NCI-H1417 (cell line): ENCODE measurements around the gene WDFY4.

Source experiments
- DNase-seq, 3 experiments: peaks; one replicate each; lab custom pipeline; 2025; lab: John Stamatoyannopoulos, UW

The WDFY4 gene

DNA sequence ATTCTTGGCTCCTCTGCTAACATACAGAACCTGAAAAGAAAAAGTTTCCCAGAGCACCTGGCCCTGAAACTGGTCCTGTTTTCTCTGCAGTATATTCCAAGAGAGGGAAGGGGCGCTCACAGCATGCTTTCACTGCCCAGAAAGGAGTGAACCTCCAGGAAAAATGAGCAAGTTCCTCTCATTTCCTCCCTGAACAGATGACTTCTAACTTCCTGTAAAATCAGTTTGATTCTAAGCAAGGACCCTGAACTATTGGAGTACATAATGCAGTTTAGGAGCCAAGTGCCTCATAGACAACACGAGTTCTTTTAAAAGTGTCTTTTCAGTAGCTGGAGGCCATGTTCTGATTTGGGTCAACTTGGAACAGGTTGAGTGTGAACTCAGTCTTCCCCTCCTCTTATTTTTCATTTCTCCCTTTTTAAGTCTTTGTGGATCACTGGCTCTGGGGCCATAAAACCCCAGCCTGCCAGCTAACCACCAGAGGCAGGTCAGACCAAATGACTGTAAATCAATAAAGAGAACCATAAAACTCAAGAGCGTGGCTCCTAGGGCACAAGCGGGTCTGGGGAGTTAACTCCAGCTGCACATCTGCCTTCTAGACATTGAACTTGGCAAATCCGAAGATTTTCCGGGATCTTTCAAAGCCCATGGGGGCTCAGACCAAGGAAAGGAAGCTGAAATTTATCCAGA, 260.9 kb downstream of the WDFY4 start:
- DNase-seq: peak in 1 of 3 experiments; percentile 3

DNA sequence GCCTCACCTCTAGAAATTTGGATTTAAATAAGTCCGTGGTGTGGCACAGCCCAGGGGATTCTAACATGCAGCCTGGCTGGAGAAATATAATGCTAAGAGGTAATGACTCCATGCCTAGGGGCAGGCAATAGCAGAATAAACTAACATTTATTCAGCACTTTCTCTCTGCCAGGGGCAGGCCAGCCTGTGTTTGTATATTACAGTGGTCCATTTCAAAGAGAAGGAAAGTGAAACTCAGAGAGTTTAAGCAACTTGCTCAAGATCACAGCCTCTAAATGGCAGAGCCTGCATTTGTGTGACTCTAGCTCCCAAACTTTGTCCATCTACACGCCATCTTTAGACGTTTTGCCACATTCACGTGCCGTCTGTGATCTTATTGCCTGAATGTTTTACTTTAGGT, 261.7 kb downstream of the WDFY4 start:
- DNase-seq: no peak

DNA sequence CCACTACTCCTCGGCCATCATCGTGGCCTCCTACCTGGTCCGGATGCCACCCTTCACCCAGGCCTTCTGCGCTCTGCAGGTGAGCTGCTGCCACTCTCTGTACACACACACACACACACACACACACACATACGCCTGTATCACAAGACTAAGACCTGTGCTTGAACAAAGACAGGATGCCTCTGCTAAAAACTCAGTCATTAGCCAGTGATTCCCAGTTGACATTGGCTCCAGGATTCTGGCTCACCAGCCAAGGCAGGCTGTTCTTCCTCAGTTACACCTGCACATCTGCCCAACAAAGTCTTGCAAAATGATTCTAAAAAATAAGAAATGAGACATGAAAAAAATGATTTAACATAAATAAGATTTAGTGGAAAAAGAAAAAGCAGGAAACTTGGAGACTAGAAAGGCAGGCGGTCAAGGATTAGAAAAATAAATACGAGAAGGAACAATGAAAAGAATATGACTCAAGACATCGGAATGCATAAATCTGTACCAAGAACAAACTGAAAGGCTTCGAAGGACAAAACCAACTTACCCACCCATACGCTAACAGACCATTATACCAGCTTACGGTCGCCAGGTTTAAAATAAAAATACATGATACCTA, 262.3 kb downstream of the WDFY4 start:
- no peak for DNase-seq

DNA sequence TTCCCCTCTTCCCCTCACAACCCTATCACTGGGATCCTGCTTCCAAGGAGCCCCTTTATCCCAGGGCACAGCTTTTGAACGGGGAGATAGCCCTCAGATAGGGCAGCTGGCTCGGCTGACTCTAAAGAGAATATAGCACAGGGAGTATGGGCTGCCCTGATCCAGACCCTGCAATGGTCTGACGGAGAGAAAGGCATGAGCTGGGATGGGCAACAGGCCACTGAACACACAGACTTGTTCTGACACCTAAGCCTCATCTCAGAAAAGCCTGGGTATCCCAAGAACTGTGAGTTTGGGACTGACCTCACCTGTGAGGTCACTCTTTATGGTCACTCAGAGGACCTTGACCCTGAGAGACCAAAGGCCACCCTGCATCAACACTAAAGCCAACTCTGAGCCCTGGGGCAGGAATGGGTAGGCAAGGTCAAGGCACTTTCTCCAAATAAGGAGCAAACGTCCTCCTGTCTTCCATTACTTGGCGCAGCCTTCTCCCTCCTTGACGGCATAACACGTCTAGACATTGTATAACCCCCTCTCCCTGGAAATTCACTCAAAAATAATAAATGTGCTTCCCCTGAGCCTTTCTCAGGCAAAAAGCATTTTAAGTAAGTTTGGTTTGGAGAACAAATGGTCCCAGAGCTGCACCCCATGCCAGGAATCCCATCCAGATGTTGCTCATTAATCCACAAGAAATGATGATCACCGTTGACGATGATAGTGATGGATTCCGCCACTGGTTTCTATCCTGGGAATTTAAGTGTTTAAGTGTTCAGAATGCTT, 263.2 kb downstream of the WDFY4 start:
- DNase-seq: no peak

DNA sequence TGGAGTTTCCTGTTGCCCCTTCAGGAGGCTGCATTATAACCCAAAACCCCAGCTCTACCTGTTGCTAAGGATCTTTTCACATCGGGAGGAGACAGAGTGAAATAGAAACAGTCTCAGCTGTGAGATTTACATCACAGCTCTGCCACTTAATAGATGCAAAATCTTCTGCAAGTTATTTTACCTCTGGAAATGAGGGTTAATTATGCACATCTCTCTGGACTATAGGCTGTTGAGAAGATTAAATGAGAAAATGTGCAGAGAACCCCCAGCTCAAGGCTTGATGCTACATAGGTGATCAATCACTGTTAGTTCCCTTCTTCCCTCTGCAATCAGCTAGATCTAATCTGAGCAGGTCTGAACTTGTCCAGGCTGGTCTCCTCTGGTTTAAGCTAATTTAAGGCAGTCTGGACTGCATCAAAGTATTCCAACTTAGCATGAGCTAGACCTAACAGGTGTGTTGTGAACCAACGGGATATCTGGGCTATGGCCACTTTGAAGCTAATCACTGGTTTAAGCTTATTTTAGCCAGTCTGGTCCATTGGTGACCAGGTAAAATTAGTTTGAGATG, 263.9 kb downstream of the WDFY4 start:
- peak in 2 of 3 experiments; percentile 5 to 30 for DNase-seq

DNA sequence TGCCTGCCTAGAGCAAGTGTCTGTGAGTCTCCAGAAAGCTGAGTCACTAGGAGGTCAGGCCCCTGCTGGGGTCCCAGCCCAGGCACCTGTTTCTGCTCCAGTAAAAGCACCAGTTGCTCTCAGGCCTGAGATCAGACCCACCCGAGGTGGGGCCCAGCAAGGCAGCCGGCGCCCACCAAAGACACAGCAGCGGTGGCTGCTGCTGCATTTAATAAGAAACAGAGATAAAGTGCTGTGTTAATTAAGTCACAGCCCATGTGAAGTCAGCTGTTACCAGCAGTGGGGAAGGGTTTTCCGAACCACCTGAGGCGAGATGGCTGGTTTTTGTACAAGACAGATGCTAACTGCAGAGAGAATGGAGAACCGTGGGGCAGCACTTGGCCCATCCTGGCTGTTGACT, 267.0 kb downstream of the WDFY4 start:
- DNase-seq: no peak

DNA sequence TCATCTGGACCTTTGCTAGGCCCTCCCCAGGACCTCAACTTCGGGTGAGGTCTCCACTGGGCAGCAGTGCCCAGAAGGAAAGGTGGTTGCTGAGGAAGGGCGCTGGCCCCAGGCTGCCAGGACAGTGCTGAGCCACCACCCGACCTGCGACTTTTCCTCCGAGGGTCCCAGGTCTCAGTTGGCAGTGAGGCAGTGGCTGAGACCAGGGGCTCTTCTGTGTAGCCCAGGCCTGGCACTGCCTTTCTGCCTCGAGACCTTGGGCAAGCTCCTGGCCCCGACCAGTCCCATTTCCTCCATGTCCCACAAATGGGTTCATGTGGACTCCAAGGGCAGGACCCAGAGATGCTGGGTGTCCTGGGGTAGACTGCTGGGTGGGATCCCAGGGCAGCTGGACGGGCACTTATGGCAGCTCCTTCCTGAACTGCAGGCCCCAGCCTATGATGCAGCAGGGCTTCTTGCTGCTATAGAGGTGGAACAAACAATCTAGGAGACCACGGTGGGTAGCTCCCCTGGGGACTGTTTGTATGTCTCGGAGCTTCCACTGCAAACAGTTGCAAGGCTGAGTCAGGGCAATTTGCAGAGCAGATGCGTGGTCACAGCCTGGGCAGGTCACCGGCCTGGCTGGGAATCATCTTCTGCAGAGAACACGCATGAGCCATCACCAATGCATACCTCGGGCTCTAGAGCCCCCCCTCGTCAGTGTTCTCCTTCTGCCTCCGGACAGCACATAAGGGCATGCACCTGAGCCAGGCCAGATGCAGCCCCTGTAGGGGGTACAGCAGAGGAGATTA, 272.9 kb downstream of the WDFY4 start:
- no peak for DNase-seq

DNA sequence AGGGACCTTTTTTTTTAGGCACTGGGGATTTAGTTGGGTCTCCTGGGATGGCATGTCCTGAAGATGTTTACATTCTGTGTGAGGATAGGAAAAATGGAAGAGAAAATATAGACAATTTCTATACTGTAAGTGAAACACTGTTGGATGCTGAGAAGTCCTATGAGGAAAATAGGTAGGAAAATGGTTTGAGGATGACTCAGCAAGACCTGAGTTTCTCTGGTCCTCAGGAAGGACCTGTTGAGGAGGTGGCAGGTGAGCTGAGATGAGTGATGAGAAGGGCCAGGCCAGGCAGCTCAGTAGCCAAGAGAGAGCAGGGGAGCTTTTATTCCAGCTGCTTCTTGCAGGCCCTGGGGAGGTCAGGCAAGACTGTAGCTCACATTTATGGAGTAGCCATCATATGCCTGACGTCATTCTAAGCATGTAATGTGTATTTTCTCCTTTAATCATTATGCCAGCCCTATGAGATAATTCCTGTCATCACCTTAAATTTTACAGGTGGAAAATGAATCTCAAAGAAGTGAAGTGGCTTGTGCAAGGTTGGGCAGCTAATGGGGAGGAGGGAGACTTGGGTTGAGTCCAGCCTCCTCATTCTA, 274.0 kb downstream of the WDFY4 start:
- DNase-seq: no peak

DNA sequence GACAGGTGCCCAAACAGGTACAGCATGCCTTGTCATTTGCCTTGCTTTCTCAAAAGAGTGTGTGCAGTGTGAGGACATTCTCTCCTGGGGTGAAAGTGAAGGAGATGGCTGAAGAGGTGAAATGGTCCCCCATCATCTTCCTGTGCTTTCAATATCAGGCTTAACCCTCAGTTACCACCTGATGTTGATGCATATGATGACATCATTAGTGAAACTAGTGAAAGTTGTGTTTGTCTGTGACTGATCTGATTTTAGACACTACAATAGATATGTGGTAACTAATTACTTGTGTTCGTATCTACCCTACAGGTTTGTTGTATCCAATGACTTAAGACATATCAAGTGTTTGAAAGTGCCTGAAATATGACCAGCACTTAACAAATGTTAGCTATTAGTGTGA, 279.4 kb downstream of the WDFY4 start:
- no peak for DNase-seq

DNA sequence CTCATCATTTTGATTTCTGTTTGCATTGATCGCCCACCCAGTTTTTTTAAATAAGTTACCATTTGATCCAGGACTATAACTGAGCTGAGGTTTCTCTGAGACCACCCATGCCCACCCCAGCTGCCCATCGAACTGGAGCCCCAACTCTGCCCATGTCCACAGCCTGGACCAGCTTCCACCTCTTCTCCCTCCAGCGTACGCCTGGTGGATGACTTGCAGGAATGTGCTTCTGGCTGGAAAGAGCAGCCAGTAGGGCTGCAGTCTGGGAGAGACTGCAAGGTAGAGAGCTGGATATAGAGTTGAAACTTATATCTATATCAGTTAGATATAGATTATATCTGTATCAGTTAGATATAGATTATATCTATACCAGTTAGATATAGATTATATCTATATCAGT, 280.8 kb downstream of the WDFY4 start:
- no peak for DNase-seq

DNA sequence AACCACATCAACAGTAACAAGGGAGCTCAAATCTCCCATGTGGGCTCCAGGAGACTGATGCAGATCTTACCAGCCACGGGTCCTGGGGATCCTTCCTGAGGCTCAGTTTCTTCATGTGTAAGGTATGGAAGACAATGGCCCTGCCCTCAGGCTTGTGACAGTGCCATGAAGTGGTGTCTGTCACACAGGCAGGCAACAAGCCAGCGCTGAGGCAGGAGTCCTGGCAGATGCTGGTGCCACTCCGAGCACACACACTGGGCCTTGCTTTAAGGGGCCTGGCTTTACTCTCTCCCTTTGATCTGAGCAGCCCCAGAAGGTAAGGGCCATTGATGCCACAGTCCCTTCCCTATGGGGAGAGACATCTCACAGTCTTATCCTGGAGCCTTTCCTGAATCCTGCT, 283.4 kb downstream of the WDFY4 start:
- no peak for DNase-seq

DNA sequence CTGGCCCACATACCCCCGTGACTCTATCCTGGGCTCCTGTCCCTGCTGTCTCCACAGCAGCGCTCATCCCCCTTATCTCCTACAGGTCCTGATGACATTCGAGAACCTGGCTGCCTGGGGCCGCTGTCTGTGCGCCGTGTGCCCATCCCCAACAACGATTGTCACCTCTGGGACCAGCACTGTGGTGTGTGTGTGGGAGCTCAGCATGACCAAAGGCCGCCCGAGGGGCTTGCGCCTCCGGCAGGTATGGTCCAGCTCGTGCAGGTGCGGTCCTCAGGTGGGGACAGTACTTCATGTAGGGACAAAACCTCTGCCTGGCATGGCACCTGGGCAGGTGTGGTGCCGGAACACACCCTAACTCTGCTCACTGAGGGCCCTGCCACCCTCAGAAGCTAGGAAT, 285.4 kb downstream of the WDFY4 start:
- no peak for DNase-seq

DNA sequence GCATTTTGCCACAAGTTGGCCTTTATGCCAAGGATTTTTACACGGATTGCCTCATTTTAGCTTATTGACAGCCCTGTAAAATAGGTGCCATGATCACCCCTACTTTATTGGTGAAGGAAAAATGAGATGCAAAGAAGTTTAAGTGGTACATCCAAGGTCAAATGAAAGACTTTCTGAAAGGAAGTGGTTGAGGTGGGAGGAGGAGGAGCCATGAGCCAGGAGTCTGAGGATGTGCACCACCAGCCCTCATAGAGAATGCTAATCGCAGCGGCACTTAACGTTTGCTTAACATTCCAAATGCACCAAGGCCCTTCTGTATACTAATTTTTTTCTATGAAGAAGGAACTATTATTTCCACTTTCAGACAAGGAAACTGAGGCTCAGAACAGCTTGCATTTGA, 286.0 kb downstream of the WDFY4 start:
- no peak for DNase-seq

DNA sequence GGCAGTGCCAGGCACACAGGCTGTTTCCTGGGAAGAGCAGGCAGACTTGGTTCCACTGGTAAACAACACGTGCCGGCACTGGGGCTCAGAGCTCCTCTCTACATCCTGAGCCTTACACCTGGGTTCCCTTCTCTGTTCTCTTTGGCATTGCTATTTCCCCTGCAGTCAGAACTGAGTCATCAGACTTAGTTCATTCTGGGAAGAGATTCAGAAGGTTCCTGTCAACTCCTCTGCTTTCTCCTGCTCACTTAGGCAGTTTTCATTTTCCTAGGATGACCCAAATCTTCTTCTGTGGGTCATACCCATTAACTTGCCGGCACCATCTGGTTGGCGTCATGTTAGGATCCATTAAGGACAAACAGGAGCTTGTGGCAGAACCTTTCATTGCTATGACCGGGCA, 288.4 kb downstream of the WDFY4 start:
- DNase-seq: no peak

DNA sequence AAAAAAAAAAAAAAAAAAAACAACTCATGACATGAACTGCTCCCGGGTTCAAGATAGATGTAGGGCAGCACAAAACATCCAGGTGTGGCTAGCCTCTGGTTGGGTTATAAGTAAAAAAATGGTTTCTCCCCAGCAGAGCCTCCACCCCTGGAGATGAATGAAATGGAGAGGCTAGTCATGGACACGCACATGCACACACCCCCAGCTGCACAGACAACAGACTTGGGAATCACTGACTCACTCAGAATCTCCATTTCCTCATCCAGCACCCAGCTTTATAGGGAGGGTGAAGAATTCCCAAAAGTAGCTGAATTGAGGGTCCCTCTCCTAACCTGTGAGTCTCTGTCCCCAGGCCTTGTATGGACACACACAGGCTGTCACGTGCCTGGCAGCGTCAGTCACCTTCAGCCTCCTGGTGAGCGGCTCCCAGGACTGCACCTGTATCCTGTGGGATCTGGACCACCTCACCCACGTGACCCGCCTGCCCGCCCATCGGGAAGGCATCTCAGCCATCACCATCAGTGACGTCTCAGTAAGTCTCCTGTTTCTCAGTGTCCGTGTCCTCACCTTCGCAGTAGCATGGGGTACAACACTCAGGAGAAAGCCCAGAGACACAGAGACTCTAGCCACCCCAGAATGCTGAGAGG, 290.0 kb downstream of the WDFY4 start:
- no peak for DNase-seq

DNA sequence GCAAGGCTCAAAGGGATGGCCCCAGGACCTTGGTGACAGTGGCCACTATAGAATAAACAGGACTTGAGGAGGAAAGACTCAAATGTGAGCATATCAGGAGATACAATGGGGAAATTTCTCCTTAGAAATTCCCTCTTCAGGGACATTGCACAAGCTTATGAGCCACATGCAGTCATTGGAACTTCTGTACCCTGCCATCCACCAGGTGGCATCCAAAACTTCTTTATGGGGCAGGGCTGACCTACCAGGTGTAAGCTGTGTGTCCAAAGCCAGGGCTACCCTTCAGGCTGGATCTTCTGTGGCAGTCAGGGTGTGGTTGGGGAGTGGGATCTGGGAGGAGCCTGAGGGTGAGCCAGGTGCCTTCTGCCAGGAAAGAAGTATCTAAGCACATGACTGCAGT, 291.5 kb downstream of the WDFY4 start:
- DNase-seq: peak in 2 of 3 experiments; percentile 2 to 7

DNA sequence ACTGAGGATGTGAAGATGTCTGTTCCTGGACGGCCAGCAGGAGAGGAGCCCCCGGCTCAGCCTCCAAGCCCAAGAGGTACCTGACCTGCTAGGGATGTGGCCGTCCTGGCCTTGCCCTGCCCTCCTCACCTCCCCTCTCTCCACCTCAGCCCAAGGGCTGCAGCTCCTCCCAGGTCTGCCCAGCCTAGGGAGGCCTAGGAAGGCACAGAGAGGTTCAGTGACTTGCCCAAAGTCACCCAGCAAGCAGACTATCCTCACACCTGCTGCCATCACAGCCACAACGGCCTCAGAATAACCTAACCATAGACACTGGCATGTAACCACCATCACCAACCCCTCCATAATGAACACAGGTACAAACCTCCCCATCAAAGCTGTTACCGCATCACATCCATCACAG, 293.6 kb downstream of the WDFY4 start:
- DNase-seq: no peak

DNA sequence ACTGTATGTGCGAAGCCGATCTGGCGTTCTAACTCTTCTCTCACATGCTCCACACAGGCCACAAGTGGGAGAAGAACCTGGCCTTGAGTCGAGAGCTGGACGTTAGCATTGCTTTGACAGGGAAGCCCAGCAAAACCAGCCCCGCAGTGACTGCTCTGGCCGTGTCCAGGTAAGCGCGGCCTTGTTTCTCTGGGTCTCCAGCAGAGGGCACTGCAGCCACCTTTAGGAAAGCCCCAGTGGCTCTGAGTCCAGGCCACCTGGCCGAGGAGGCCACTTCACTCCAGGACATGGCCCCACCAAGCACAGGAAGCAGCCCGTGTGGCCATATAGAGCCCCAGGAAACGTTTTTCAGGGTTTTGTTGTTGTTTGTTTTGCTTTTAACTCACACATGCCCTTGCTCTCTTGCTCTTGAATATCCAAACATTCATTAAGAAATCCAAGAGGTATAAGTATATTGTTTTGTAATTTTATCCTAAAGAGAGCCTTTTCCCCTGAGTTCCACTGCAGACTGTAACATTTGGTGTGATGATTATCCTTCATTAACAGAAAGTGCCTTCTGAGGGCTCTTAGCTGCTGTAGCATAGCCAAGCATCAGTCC, 296.7 kb downstream of the WDFY4 start:
- DNase-seq: peak; percentile 7 to 35 (median 14)

DNA sequence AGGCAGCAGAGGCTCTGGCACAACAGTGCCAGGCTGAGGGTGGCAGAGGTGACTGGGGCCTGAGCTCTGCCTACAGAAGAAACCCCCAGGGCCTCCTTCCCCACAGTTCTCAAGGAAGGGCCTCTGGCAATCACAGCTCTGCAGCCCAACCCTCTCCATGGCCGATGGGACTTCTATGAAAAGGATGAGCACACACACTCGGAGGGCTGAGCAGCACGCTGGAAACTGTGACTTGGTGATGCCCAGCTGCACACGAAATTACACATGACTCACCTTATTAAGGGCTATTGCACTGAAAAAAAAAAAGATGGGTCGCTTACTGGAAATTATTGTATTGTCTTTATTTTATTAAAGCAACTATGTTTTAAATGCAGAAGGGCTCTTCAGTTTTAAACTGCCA, 297.9 kb downstream of the WDFY4 start:
- peak in 1 of 3 experiments; percentile 9 for DNase-seq

DNA sequence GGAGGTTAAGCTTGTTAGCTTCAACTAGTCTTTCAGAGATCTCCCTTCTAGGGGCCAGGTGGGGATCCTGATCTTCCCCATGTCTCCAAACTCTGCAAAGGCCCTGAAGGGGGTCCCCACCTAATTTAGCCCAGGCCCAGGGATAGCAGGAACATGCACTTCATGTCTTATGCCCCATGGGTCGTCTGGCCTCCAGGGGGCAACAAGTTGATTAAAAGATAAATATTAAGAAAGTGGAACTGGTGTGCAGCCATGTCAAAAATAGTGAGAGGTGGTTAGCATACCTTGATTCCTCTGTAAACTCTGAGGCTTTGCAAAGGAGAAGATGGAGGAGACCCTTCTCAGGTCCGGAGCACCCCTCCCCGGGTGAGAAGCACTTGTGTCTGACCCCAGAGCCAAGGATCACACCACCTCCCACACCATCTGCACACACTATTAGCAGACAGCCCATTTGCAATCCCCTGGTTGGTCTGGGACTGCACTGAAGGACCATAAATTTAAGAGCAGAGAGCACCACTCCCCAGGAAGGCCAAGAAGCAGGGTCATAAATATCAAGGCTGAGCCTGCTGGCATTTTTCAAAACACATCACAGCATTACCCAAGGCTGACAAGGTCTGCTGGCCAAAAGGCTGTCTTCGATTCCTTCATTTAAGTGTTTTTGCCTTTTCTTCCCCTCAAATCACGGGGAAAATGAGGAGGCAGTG, 299.1 kb downstream of the WDFY4 start:
- DNase-seq: no peak
